Subcutaneous abdominal adipose tissue (tissue), 5 donors: ENCODE measurements around the gene RAB40B.

ENCODE experiments used
- H3K27ac ChIP-seq: one replicate; pipeline ENCODE4 v1.7.0; 2013; ENCODE audit warnings: low read depth, mild to moderate bottlenecking, inconsistent platforms, low read length, moderate library complexity
- H3K27me3 ChIP-seq, 5 donors: one replicate each; pipeline ENCODE4 v1.7.0; 2013; ENCODE audit warnings: low read length in 5 of 5, inconsistent platforms in 1 of 5; ENCODE audit not compliant: control insufficient read depth in 5 of 5, insufficient read depth in 4 of 5
- H3K36me3 ChIP-seq, 5 donors: one replicate each; pipeline ENCODE4 v1.7.0; 2013; ENCODE audit warnings: low read length in 5 of 5; ENCODE audit not compliant: control insufficient read depth in 5 of 5, insufficient read depth in 5 of 5
- H3K4me1 ChIP-seq, 5 donors: one replicate each; pipeline ENCODE4 v1.7.0; 2013; ENCODE audit warnings: low read length in 5 of 5, mild to moderate bottlenecking in 3 of 5, moderate library complexity in 1 of 5; ENCODE audit not compliant: control insufficient read depth in 5 of 5, insufficient read depth in 5 of 5
- H3K4me3 ChIP-seq, 5 donors: one replicate each; pipeline ENCODE4 v1.7.0; 2013; ENCODE audit warnings: low read length in 5 of 5, low read depth in 1 of 5
- H3K9ac ChIP-seq, 5 donors: one replicate each; pipeline ENCODE4 v1.7.0; 2013; ENCODE audit warnings: low read length in 5 of 5, mild to moderate bottlenecking in 4 of 5, moderate library complexity in 3 of 5
- H3K9me3 ChIP-seq, 5 donors: one replicate each; pipeline ENCODE4 v1.7.0; 2013; ENCODE audit warnings: low read length in 5 of 5; ENCODE audit not compliant: control insufficient read depth in 5 of 5
- donor health status: healthy.
- donor health status: healthy.
- donor health status: healthy.
- donor health status: healthy.
- donor health status: healthy.

Gene RAB40B

DNA sequence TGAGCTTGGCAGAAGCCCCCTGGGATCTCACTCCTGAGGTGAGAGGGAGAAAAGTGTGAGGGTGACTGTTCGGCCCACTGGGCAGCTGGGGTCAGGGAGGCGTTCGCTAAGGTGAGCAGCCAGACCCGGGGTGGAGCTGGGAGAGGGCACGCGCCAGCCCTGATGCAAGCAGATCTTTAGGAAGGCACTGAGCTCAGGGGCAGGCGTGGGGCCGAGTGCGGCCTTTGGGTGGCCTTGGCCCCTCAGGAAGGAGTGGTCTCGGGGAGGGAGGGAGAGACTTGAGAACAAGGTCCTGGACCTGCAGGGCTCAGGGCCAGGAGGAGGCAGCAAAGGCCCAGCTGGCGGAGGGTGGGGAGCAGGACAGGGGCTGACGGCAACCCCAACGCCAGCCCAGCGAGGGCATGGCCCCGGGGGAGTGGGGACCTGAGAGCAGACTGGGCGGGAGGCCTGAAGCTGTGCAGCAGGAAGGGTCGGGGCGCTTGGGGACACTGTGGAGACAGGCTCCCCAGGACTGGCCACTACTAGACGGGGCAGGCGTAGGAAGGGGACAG lies 35.7 kb downstream of the RAB40B start:
- Histone ChIP-seq H3K36me3 (peaks cover 0 to 46% (median 21%) of the 10 kb centered on the region in 5 donors), H3K4me3 (no peak overlapping the region), H3K9ac (no peak overlapping the region), H3K4me1 (no peaks in the 10 kb centered on the region), H3K27me3 (no peaks in the 10 kb centered on the region), H3K27ac (no peak overlapping the region), H3K9me3 (no peaks in the 10 kb centered on the region)

DNA sequence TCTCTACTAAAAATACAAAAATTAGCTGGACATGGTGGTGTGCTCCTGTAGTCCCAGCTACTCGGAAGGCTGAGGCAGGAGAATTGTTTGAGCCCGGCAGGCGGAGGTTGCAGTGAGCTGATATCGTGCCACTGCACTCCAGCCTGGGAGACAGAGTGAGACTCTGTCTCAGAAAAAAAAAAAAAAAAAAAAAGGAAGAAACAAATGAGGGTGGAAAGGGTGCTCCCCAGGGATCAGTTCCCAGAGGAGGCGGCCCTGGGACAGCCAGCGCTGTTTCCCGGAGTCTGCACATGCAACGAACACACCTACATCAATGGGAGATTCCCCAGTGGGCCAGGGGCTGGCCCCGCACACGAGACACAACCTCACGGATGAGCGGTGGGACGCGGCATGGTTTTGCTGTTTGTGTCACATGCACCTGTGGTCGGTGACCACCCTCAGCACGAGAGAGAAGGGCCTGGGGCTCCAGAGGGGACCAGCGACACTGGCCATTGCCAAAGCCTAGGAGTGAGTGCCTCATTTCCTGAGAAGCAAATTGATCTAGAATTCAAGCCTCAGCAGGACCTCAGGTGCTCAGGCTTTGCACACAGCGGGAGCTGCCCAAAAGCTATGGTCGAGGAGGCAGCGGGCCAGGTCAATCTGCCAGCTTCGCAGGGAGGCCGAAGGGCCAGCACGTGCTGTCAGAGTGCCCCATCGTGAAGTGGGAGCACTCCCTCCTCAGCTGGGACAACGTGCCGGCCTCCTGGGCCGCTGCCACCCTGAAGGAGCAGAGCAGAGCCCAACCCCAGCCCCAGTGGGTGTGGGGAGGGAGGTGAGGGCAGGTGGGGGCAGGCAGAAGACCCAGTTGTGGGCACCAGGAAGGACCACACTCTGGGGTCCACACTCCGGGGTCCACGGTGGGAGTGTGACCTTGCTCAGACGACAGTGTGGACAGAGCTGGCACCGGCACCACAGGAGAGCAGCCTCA lies 36.5 kb downstream of the RAB40B start:
- H3K4me1 ChIP-seq = no peaks in the 10 kb centered on the region
- H3K27ac ChIP-seq = no peak overlapping the region
- H3K9me3 ChIP-seq = no peaks in the 10 kb centered on the region
- H3K36me3 ChIP-seq = peaks cover 0 to 50% (median 25%) of the 10 kb centered on the region in 5 donors
- no peak overlapping the region for H3K9ac ChIP-seq
- H3K4me3 ChIP-seq = no peak overlapping the region
- no peaks in the 10 kb centered on the region for H3K27me3 ChIP-seq

DNA sequence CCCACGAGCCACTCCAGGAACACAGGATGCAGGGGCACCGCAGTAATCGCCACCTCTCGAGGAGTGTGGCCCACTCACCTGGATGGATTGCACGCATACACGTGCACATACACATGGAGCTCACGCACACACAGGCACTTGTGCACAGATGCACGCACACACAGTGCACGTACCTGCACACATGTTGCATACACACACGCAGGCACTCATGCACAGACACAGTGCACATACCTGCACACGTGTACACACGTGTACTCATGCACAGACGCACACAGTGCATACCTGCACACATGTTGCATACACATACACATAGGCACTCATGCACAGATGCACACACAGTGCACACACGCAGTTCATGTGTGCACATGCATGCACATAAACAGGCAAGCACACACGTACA lies 38.6 kb downstream of the RAB40B start:
- no peak overlapping the region for H3K27ac ChIP-seq
- peaks cover 0 to 8% (median 0%) of the 10 kb centered on the region in 5 donors for H3K4me1 ChIP-seq
- H3K9ac ChIP-seq = no peak overlapping the region
- no peaks in the 10 kb centered on the region for H3K27me3 ChIP-seq
- H3K36me3 ChIP-seq = peaks cover 0 to 50% (median 28%) of the 10 kb centered on the region in 5 donors
- no peak overlapping the region for H3K4me3 ChIP-seq
- H3K9me3 ChIP-seq = no peaks in the 10 kb centered on the region

GRCh38 chr17:82658796-82659452 lies 39.6 kb downstream of the RAB40B start:
- peaks cover 0 to 45% (median 28%) of the 10 kb centered on the region in 5 donors for H3K36me3 ChIP-seq
- peaks cover 0 to 15% (median 0%) of the 10 kb centered on the region in 5 donors for H3K4me1 ChIP-seq
- no peak overlapping the region for H3K9ac ChIP-seq
- no peak overlapping the region for H3K4me3 ChIP-seq
- no peak overlapping the region for H3K27ac ChIP-seq
- no peaks in the 10 kb centered on the region for H3K9me3 ChIP-seq
- no peaks in the 10 kb centered on the region for H3K27me3 ChIP-seq

- Histone ChIP-seq H3K36me3 (peaks cover 0 to 45% (median 28%) of the 10 kb centered on the region in 5 donors), H3K4me1 (peaks cover 0 to 15% (median 0%) of the 10 kb centered on the region in 5 donors), H3K9me3 (no peaks in the 10 kb centered on the region), H3K27me3 (no peaks in the 10 kb centered on the region), H3K9ac (no peak overlapping the region), H3K27ac (no peak overlapping the region), H3K4me3 (no peak overlapping the region)
Measured at GRCh38 chr17:82658331-82658730, 40.2 kb downstream of the RAB40B start.

DNA sequence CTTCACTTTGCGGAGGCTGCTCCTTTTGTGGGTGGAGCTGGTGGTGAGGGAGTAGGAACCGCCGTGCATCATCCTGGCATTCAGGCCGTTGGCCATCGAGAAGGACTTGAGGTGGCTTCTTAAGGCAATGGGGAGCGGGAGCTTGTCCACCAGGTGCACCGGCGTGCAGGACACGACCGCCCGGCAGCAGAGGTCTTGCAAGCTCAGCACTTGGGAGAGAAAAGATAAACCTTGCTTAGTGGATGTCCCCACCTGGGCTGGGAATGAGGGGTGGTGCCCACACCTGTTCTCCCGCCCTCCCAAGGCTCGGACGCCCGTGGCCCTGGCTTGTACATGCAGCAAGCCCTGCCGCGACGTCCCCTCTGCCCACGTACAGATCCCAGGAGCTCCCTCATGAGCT lies 40.6 kb downstream of the RAB40B start:
- peaks cover 0 to 45% (median 28%) of the 10 kb centered on the region in 5 donors for H3K36me3 ChIP-seq

GRCh38 chr17:82656266-82656665 lies 42.2 kb downstream of the RAB40B start:
- peaks cover 0 to 15% (median 0%) of the 10 kb centered on the region in 5 donors for H3K4me1 ChIP-seq
- no peaks in the 10 kb centered on the region for H3K27me3 ChIP-seq
- no peak overlapping the region for H3K4me3 ChIP-seq
- H3K27ac ChIP-seq = no peak overlapping the region
- H3K9ac ChIP-seq = no peak overlapping the region
- peaks cover 0 to 36% (median 28%) of the 10 kb centered on the region in 5 donors for H3K36me3 ChIP-seq
- H3K9me3 ChIP-seq = no peaks in the 10 kb centered on the region

More for the DNA sequence above, 40.6 kb downstream of the RAB40B start:
- Histone ChIP-seq H3K9ac (no peak overlapping the region), H3K27me3 (no peaks in the 10 kb centered on the region), H3K4me1 (peaks cover 0 to 15% (median 0%) of the 10 kb centered on the region in 5 donors), H3K27ac (no peak overlapping the region), H3K9me3 (no peaks in the 10 kb centered on the region), H3K4me3 (no peak overlapping the region)

- H3K36me3 ChIP-seq = peaks cover 0 to 32% (median 23%) of the 10 kb centered on the region in 5 donors
- no peaks in the 10 kb centered on the region for H3K27me3 ChIP-seq
- H3K4me3 ChIP-seq = no peak overlapping the region
- no peaks in the 10 kb centered on the region for H3K9me3 ChIP-seq
- peak overlapping the region; percentile 23 for H3K27ac ChIP-seq
- no peak overlapping the region for H3K9ac ChIP-seq
- peaks cover 0 to 15% (median 0%) of the 10 kb centered on the region in 5 donors for H3K4me1 ChIP-seq
Measured at GRCh38 chr17:82655523-82655922, 43.0 kb downstream of the RAB40B start.

- Histone ChIP-seq H3K27ac (peak overlapping the region; percentile 23), H3K9ac (peak overlapping the region in 1 of 5 donors; percentile 17), H3K36me3 (peaks cover 0 to 27% (median 21%) of the 10 kb centered on the region in 5 donors), H3K27me3 (no peaks in the 10 kb centered on the region), H3K9me3 (no peaks in the 10 kb centered on the region), H3K4me3 (peak overlapping the region in 2 of 5 donors; percentile 16 to 32), H3K4me1 (peaks cover 0 to 15% (median 0%) of the 10 kb centered on the region in 5 donors)
Measured at GRCh38 chr17:82655038-82655479, 43.4 kb downstream of the RAB40B start.
